GM18520 (cell line): ENCODE measurements around the gene TMEM95.

Experiments
- ATAC-seq: cut with Tn5 transposase; IDR thresholded peaks from one replicate; pipeline ENCODE4 v1.9.1; 2021; ENCODE audit not compliant: unreplicated experiment

Gene TMEM95

GRCh38 chr17:7403977-7404736 is 49.2 kb downstream of the TMEM95 start, which contains the start of gene TMEM256:
Gene TMEM256 (minus strand): TSS chr17:7404097. CDS start chr17:7404084, 13 bp downstream.
- ATAC-seq, result peak; percentile 92

- ATAC-seq, result no peak
Measured at GRCh38 chr17:7404737-7405349, 49.9 kb downstream of the TMEM95 start.

- ATAC-seq, result no peak
Measured at GRCh38 chr17:7405350-7406234, 50.6 kb downstream of the TMEM95 start.

- no peak for ATAC-seq
Measured at GRCh38 chr17:7406235-7406825, 51.4 kb downstream of the TMEM95 start.
